Spleen (tissue), 7 donors: Measurements from ENCODE around the gene PTX4.
A peak's percentile ranks its signal among the peaks of the same experiment; 100 is the strongest.

Experiments used
- CTCF ChIP-seq, 11 experiments: fragments of 200-600 bp in 7 of 11; fragments of 450-650 bp in 4 of 11; sonication (generic) in 4 of 11; IDR thresholded peaks in 8 of 11; conservative IDR thresholded peaks in 3 of 11; 1 replicate in 7 of 11; 2 replicates in 4 of 11; pipeline versions ENCODE4 v1.4.0 to v1.8.0; 2016 to 2021; ENCODE audit warnings: antibody characterized with exemption in 11 of 11, inconsistent platforms in 4 of 11, mild to moderate bottlenecking in 1 of 11
- POLR2AphosphoS5 ChIP-seq, 3 donors: sonication (generic); formaldehyde crosslinking; IDR thresholded peaks; one replicate each; pipeline ENCODE4 v1.5.1; 2017; ENCODE audit warnings: antibody characterized with exemption in 3 of 3
- donor health status: DM: no; HTN: no; CAD: no; lungs with moderate emphysema.
- donor health status: DM: no; HTN: no; CAD: no.
- donor health status: DM: no; HTN: no; CAD: no.

- no peak for TF ChIP-seq CTCF (IDR thresholded peaks at IDR 0.05 in 8 of 11, conservative IDR thresholded peaks at IDR 0.05 in 3 of 11)
- peak in 2 of 3 donors; percentile 68 to 79 for TF ChIP-seq POLR2AphosphoS5 (IDR thresholded peaks at IDR 0.05)
Observed at GRCh38 chr16:1487395-1488053, 1.2 kb downstream of the PTX4 start.
